Subcutaneous abdominal adipose tissue (tissue), 5 donors: Measurements from ENCODE around the gene ZSWIM6.

Experiments used
- H3K27ac ChIP-seq: one replicate; pipeline ENCODE4 v1.7.0; 2013; ENCODE audit warnings: low read depth, mild to moderate bottlenecking, inconsistent platforms, low read length, moderate library complexity
- H3K27me3 ChIP-seq, 5 donors: one replicate each; pipeline ENCODE4 v1.7.0; 2013; ENCODE audit warnings: low read length in 5 of 5, inconsistent platforms in 1 of 5; ENCODE audit not compliant: control insufficient read depth in 5 of 5, insufficient read depth in 4 of 5
- H3K36me3 ChIP-seq, 5 donors: one replicate each; pipeline ENCODE4 v1.7.0; 2013; ENCODE audit warnings: low read length in 5 of 5; ENCODE audit not compliant: control insufficient read depth in 5 of 5, insufficient read depth in 5 of 5
- H3K4me1 ChIP-seq, 5 donors: one replicate each; pipeline ENCODE4 v1.7.0; 2013; ENCODE audit warnings: low read length in 5 of 5, mild to moderate bottlenecking in 3 of 5, moderate library complexity in 1 of 5; ENCODE audit not compliant: control insufficient read depth in 5 of 5, insufficient read depth in 5 of 5
- H3K4me3 ChIP-seq, 5 donors: one replicate each; pipeline ENCODE4 v1.7.0; 2013; ENCODE audit warnings: low read length in 5 of 5, low read depth in 1 of 5
- H3K9ac ChIP-seq, 5 donors: one replicate each; pipeline ENCODE4 v1.7.0; 2013; ENCODE audit warnings: low read length in 5 of 5, mild to moderate bottlenecking in 4 of 5, moderate library complexity in 3 of 5
- H3K9me3 ChIP-seq, 5 donors: one replicate each; pipeline ENCODE4 v1.7.0; 2013; ENCODE audit warnings: low read length in 5 of 5; ENCODE audit not compliant: control insufficient read depth in 5 of 5
- donor health status: healthy.
- donor health status: healthy.
- donor health status: healthy.
- donor health status: healthy.
- donor health status: healthy.

Gene ZSWIM6

GRCh38 chr5:61575103-61575502 is 243.0 kb downstream of the ZSWIM6 start:
- no peak overlapping the region for H3K9ac ChIP-seq
- H3K36me3 ChIP-seq = no peaks in the 10 kb centered on the region
- no peaks in the 10 kb centered on the region for H3K27me3 ChIP-seq
- peaks cover 0 to 3% (median under 1%) of the 10 kb centered on the region in 5 donors for H3K4me1 ChIP-seq
- H3K4me3 ChIP-seq = no peak overlapping the region
- no peaks in the 10 kb centered on the region for H3K9me3 ChIP-seq
- H3K27ac ChIP-seq = no peak overlapping the region

- H3K27ac ChIP-seq = no peak overlapping the region
- H3K36me3 ChIP-seq = no peaks in the 10 kb centered on the region
Measured at GRCh38 chr5:61575581-61575980, 243.5 kb downstream of the ZSWIM6 start.

GRCh38 chr5:61576556-61576955 is 244.5 kb downstream of the ZSWIM6 start:
- Histone ChIP-seq H3K36me3 (no peaks in the 10 kb centered on the region), H3K4me1 (peaks cover 0 to 3% (median 0%) of the 10 kb centered on the region in 5 donors), H3K9ac (no peak overlapping the region), H3K4me3 (no peak overlapping the region), H3K27me3 (no peaks in the 10 kb centered on the region), H3K27ac (no peak overlapping the region), H3K9me3 (no peaks in the 10 kb centered on the region)

More at GRCh38 chr5:61575581-61575980, 243.5 kb downstream of the ZSWIM6 start:
- Histone ChIP-seq H3K4me1 (peaks cover 0 to 3% (median 0%) of the 10 kb centered on the region in 5 donors), H3K27me3 (no peaks in the 10 kb centered on the region), H3K9me3 (no peaks in the 10 kb centered on the region), H3K9ac (no peak overlapping the region), H3K4me3 (no peak overlapping the region)

GRCh38 chr5:61578858-61579503 is 246.9 kb downstream of the ZSWIM6 start:
- no peak overlapping the region for H3K9ac ChIP-seq
- H3K9me3 ChIP-seq = no peaks in the 10 kb centered on the region
- no peaks in the 10 kb centered on the region for H3K27me3 ChIP-seq
- peaks cover 0 to 22% (median 13%) of the 10 kb centered on the region in 5 donors for H3K4me1 ChIP-seq
- H3K36me3 ChIP-seq = no peaks in the 10 kb centered on the region
- H3K27ac ChIP-seq = no peak overlapping the region
- H3K4me3 ChIP-seq = no peak overlapping the region

- H3K27me3 ChIP-seq = no peaks in the 10 kb centered on the region
- peak overlapping the region in 1 of 5 donors; percentile 28 for H3K4me3 ChIP-seq
- no peaks in the 10 kb centered on the region for H3K36me3 ChIP-seq
- peaks cover 0 to 32% (median 21%) of the 10 kb centered on the region in 5 donors for H3K4me1 ChIP-seq
- H3K27ac ChIP-seq = no peak overlapping the region
- H3K9ac ChIP-seq = no peak overlapping the region
- no peaks in the 10 kb centered on the region for H3K9me3 ChIP-seq
Measured at GRCh38 chr5:61582205-61582820, 250.3 kb downstream of the ZSWIM6 start.

GRCh38 chr5:61582887-61583286 is 250.8 kb downstream of the ZSWIM6 start:
- Histone ChIP-seq H3K4me1 (peaks cover 0 to 35% (median 25%) of the 10 kb centered on the region in 5 donors), H3K27ac (no peak overlapping the region), H3K9ac (no peak overlapping the region), H3K4me3 (no peak overlapping the region), H3K27me3 (no peaks in the 10 kb centered on the region), H3K9me3 (no peaks in the 10 kb centered on the region), H3K36me3 (no peaks in the 10 kb centered on the region)

GRCh38 chr5:61586096-61587084 is 254.3 kb downstream of the ZSWIM6 start:
- Histone ChIP-seq H3K36me3 (no peaks in the 10 kb centered on the region), H3K4me3 (no peak overlapping the region), H3K27me3 (no peaks in the 10 kb centered on the region), H3K9me3 (no peaks in the 10 kb centered on the region), H3K27ac (no peak overlapping the region), H3K9ac (no peak overlapping the region), H3K4me1 (peaks cover 0 to 36% (median 32%) of the 10 kb centered on the region in 5 donors)

GRCh38 chr5:61587125-61587524 is 255.1 kb downstream of the ZSWIM6 start:
- no peaks in the 10 kb centered on the region for H3K9me3 ChIP-seq
- H3K4me1 ChIP-seq = peaks cover 0 to 34% (median 30%) of the 10 kb centered on the region in 5 donors
- H3K4me3 ChIP-seq = no peak overlapping the region
- no peak overlapping the region for H3K27ac ChIP-seq
- no peaks in the 10 kb centered on the region for H3K36me3 ChIP-seq
- no peak overlapping the region for H3K9ac ChIP-seq
- no peaks in the 10 kb centered on the region for H3K27me3 ChIP-seq

- H3K4me3 ChIP-seq = no peak overlapping the region
- no peaks in the 10 kb centered on the region for H3K27me3 ChIP-seq
- H3K9ac ChIP-seq = no peak overlapping the region
- no peaks in the 10 kb centered on the region for H3K9me3 ChIP-seq
- H3K27ac ChIP-seq = no peak overlapping the region
- peaks cover 0 to 24% (median 19%) of the 10 kb centered on the region in 5 donors for H3K4me1 ChIP-seq
- no peaks in the 10 kb centered on the region for H3K36me3 ChIP-seq
Measured at GRCh38 chr5:61588216-61588615, 256.2 kb downstream of the ZSWIM6 start.
